ENCODE results near the gene SEMA6A.

Gene SEMA6A

DNA sequence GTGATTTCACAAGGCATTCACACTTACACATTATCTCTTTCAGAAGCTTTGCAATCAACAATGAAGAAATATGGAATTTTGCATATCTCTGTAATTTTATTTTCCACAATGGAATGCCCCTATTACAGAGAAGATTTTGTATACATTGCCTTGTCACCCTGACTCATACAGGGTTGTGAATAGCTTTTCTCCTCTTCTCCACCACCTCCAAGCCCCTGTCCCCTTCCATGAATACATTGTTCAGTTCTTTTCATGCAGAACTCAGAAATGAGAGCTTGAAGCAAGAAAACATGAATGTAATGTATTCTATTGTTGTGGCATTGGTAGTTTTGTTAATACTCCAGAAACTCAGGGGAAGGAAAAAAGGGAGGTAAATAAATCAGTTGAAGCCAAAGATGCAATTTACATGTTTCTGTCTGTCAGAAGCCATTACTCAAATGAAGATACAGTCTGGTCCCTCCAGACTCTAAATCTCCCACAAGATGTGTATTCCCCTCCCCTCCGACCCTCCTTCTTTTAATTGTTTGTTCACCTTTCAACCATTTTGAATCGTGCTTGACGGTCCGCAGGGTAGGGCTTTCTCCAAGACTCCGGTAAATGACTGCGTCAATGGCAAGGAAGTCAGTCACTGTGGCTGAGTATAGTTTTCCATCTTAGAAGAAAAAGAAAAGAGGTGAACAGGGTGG lies 86.1 kb downstream of the SEMA6A start:
- DNase-seq: peak; percentile 48

DNA sequence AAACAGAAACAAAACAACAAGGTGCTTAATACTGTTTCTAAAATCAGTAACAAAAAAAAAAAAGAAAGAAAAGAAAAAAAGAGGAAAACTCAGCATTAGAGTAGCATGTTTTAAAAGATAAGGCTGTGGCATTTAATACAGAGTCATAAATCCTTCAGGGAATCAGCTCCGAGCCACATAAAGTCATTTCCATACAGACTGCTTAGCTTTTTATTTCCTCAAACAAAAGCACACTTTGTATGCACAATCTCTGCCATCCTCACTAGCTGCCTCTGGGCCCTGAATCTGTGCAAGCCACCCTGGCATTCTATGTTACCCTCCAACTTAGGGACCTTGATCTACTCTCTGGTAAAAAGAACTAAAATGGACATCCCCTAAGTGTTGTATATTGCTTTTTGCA lies 87.6 kb downstream of the SEMA6A start:
- no peak for DNase-seq

DNA sequence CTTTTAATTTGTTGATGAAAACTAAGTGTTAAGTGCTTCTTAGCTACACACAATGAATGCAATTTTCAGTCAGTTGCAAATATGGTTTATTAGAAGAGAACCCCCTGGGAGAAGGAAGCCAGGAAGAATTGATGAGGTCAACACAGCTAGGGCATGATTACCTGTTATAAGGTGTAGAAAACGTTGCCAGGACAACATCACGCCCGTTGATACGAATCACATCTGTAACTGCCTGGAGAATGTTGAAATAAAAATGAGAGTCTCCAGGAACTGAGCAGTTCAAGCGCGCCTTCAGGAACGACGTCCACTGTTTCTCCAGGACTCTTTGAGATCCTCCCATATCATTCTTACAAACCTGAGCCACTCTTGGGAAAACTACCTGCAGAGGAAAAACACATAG lies 88.0 kb downstream of the SEMA6A start:
- DNase-seq: no peak

DNA sequence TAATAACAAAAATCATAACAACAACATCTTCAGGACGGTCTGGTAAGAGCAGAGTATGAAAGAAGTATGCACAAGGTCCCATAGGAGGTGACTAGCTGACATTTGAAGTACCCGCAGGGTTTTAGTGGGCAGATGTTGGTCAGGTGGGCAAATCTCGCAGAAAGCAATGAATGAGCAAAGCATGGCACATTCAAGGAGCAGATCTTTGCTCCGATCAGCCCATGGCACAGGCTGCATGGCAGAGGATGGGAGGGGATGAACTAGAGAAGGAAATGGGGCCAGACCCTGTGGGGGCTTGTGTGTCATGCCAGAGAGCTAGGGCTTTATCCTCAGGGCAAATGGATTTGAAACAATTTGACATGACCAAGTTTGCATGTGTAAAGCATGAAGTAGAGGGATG lies 90.0 kb downstream of the SEMA6A start:
- DNase-seq: no peak

DNA sequence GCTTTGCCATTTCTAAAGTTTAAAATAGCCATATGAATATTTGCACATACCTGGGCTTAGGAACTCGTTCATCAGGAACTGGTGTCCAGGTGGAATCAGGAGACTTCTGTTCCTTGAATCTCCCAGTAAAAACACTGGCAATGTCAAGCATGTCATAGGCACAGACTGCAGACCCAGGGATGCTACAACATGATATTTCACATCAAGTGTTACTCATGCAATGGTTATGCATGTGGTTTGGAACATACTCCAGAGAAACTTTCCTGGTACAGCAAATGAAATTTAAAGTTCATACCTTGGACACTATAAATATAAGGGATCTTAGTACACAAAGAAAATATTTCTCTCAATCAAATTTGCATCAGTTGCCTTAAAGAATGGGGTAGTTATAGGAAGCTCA lies 92.2 kb downstream of the SEMA6A start:
- peak; percentile 79 for DNase-seq

DNA sequence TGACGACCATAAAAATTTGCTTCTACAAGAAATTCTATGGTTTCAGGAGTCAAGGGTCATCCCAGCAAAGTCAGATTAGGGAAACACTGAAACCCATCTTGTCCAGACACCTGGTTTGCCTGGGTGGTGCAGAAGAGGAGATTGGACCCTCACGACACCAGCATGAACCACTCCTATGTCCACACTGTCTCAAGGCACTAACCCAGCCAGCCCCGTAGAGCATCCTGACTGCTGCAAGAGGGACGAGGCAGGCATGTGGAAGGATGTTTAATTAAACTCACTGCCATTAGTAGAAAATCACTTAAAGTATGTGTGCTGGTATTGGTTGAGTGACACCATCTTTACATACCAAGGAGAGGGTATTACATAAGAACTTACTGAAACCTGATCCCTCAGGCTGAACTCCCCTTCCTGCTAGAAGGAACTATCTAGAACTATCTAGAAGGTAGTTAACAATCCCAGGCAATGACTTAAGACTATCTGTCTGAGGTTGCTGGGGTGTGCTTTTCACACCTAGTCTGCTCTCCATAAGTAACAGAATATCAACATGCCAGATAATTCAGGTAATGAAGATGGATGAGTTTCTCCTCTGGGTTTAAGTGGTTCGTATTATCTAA lies 93.6 kb downstream of the SEMA6A start:
- peak; percentile 32 for DNase-seq

DNA sequence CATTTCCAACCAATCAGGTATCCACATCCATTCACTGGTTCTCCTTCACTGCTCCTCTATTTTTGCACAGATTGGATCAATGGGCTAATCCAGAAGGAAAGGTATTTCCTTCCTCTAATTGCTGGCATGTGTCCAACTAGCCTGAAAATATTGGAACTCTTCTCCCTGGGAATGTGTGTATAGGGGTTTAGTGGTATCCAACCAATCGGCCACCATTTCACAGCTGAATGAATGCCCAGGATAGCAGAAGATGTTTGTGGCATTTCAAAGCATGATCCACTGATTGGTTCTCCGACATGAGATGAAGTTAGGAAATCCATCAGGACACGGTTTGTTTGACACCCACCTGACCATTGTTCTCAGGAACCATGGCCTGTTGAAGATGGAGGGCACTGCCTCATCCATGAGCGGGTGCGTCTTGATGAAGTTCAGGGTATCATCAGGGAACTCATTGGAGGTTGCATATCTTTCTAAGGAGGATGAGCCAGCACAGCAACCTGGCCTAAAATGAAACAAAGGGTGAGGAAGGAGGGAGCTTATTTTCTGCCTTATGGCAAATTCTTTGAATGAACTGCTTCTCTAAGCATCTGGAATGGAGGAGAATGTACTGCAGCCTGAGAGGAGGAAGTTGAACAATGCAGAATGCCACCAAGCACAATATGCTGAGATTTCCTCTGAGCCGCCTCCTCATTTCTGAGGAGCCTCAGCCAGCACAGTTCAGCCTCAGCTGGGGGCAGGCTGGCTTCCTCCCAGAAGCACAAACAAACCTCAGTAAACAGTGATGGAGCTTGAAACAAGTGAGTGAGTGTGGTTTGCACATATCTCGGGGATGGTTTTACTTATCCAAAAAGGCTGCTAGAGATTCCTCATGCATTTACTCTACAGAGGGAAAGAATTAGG lies 94.6 kb downstream of the SEMA6A start:
- DNase-seq: peak; percentile 31

DNA sequence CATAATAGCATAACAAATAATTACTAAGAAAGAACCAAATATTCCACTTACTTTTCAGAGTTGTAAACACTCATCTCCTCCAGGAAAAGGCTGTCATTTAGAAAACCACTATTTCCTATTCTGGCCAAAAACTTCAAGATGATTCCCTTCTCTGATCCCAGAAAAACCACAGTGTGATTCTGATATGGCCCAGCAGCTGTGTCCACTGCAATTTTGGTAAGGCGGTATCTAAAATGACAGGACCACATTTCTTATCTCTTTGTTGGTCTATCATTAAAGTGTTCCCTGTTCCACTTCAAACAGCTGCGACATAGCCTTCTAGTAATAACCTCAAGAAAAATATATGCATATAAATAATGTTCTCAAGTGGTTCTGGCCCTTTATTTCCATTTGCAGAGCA lies 96.1 kb downstream of the SEMA6A start:
- DNase-seq: no peak

DNA sequence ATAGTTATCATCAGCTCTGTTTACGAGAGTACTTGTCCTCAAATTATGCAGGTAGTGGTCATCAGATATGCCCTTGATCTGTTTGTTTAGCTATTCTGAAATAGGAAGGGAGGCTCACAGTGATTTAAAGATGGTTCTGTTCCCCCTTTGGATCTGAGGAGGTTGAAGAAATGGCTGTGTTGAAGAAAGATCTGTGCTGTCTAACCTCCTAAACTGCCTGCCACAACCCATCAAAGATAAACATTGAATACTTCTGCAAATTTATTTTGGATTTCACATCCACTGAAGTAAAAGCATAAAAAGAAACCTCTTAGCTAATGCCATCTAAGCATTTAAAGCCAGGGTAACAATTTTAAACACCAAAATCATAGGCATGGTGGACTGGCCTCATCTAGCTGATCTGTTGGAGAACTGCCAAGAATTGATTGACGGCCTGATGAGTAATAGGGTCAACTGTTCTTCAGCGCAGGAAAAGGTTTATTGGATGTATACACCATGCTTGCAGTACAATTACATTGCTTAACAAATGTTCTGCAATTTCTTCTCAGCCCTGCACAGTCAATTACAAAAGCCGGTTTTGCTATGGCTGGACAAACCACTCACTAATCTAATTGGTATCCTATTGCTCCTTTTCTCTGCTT lies 97.6 kb downstream of the SEMA6A start:
- no peak for DNase-seq

DNA sequence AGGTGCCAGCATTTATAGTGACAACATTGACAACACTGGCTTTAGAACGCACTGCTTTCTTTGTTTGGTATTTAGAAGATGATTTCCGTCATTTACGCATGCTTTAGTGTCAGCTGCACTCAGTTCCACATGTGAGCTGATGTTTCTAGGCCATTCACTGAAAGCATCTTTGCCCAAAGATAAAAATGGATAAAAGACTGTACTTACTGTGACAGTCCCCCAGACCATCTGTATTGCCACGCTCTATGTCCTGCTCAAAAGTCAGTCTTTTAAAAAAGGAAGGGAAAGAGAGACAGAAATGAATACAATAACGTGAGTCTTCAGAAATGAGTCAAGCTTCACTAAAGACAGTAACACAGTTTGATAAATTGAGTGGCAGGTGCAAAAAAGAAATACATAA lies 99.3 kb downstream of the SEMA6A start:
- DNase-seq: no peak

DNA sequence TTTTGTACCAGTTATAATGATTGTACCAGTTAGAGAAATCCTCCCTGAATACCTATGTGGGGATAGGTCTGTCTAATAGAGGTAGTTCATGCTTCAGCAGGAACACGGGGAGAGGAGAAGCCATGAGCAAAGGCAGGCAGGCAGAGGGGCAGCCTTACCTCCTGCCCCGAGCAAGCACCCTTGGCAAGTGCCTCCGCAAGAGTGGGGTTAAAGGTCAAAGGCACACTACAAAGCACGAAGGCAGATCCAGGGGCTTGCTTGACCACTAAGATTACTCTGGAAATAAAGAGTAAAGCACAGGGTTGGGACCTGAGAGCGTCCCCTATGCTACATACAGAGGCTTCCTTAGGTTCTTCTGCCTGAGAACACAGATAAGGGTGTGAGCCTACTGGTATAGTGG lies 100.9 kb downstream of the SEMA6A start:
- no peak for DNase-seq

DNA sequence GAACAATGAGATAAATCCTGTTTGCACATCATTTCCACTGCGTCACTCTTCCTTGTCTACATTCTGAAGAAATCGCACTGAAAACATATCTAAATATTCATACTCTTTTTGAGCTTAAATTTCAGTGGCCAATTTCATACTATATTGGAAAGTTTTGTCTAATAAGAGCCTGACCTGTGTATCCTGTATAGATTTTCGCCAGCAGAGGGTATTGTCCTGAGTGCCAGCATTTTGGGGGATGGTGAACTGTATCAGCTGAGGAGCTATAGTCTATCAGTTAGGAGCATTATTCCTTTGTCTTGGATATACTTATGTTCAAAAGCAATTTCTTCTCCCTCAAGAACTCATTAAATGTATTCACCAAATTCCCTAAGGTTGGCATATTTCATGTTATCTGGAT lies 102.3 kb downstream of the SEMA6A start:
- no peak for DNase-seq

DNA sequence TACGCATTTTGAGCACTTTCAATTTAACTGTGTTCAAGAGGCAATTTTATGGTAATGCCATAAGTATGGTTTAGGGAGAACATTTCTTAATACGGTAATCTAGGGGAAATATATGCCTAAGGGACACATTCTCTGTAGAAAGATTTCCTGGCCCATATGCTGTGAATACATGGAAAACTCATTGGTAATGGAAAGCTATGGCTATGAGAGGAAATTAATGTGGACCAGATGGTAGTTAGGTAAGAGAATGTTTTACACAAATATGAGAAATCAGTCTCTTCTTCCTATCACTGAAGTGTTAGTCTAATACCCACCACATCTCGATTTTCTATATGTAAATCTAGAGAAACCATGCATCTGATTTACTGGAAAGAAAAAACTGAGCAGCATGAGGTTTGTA lies 105.0 kb downstream of the SEMA6A start:
- no peak for DNase-seq

DNA sequence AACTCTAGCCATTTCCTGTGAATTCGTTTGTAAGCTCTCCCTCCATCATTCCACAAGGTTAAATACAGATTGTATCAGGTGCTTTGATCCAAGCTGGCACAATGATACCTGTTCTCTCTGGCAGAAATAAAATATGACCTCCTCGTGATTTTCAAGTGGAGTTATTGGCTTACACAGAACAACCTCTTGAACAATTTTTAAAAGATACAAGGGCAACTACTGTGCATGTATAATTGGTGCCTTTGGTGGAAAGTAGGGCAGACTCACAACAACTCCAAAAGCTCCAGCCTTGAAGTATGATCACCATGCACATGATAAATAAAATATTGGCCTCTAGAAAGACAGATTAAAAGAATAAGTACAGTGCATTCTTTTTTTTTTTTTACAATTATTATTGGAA lies 106.0 kb downstream of the SEMA6A start:
- no peak for DNase-seq

DNA sequence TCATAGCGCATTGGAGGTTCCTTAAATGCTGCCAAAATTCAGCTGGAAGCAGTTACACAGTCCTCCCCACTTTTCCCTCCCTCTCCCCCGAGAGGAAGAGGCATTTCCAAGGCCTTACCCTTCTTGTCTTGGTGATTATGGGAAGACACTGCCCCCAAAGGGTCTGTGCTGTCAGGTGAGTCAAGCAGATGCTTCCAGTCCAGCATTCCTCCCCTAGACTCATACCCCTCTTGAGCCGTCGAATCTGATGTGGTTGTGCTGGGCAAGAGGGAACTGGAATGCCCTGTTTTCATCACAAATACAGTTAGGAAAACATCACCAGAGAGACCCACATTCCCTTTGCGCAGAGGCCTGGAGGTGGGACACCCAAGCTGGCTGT lies 107.2 kb downstream of the SEMA6A start:
- no peak for DNase-seq

DNA sequence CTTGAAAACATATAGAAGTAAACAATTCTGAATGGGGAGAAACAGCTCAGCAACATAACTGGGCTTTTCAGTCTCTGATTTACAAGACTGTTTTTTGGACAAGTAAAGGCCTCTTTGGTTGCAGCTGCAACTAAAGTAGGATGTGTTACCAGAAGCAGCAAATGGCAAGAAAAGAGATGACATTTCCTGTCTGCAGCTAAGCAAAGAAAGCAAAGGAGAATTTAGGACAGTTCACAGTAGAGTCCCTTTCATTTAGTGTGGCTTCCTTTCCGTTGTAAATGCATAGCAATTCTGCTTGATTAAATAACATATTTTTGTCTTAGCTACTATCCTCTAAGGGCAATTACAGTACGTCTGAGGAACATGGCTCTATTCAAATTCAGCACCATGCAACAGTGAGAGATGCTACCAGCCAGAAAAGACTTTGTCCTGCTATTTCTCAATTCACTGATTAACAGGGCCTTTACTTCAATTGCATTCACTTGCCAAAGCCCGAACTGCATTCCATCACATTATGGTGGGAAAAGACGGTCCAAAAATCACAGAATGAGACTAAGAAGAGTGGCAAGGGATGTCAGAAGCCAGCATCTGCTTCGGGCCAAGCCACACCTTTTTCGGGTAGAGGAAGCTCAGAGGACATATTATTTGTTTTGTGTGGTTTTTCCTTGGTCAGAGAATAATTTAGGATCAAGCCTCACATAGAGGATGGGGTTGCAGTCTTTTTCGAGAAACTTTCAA lies 107.7 kb downstream of the SEMA6A start:
- no peak for DNase-seq

DNA sequence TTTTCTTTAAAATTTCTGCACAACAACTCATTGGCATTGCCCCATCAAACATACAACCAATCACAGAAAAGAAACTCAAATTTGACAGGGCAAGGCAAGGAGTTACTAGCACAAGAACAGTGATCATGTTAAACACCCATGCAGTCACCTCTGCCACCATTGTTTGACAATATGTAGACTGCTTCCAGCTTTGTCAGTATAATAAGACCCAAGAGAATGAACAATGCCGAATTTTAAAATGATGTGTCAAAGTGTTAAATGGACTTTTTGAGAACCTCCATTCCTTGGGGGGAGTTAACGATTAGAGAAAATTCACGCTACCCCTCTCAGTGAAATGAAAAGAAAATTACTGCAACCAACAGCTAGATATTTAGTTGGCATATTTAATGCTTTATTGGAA lies 109.2 kb downstream of the SEMA6A start:
- DNase-seq: no peak

DNA sequence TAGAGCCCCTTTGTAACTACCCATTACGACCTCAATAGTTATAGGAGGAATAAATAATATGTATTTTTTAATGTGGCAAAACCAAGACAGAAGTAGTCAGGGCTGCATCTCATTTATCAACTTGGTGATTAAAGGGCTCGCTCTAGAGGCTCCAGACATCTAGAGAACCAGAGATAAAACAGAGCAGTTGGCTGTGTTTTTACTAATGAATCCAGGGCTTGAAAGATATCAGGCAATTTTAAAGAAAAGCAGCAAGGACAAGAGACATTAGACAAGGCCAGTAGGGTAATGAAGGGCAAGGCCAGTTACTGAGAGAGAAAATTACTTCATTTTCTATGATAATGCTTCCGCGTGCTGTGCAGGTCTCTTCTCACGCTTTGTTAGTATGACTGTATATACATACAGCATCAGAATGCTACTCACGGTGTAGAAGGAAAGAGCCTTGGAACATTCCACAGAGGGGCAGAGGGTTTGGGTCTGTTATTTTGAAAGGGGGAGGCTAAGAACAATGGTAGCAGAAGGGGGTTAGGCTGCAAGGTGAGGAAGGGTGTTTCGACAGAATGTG lies 110.4 kb downstream of the SEMA6A start:
- no peak for DNase-seq

DNA sequence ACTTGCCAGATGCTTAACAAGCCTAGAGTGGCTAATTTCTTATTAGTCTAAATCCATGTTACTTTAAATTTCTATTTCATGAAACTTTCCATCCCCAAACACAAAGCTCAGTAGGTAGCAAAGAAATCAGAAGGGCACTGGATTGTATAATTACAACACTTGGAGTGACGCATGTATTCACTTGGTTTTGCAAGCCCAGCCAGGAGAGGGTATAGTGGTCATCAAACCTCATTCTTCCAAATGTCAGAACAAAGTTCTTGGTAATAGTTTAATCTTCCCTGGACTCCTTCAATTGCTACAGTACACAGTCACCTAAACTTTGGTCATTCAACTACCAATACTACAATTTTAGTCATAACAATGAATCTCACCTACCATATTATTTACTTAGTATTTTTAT lies 112.1 kb downstream of the SEMA6A start:
- DNase-seq: no peak

DNA sequence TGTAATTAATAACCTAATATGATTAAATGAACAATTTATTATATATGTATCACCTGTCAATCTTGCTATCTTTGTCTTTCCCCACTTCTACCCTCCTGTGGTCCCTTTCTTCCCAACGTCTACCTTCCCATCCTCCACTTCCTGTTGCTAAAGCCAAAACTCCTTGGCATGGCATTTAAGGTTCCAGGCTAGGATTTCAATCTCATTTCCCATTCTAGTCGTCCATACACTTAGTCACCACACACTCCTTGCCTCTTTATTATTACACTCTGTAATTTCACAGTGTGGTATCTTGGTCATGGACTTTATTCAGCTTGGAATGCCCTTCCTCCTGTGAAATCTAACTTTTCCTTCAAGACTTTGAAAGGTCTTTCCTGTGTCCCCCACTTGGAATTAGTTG lies 115.3 kb downstream of the SEMA6A start:
- DNase-seq: no peak

DNA sequence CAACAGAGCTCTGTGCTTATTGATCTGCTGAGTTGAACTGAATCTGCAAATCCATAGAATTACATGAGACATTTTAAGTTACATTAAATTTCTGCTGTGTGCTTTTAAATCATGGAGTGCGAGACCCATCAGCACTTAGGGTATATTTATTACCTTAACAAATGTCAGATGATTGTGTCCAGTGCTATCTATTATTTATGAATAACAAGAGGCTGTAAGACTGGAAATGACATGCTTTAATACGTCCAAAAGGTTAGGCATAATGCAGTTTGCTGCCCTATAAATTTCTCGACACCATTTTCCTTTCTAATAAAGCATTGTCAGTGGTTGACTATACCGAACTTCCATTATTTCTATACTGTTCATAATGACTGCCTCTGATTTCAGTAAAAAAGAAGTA lies 117.6 kb downstream of the SEMA6A start:
- no peak for DNase-seq

DNA sequence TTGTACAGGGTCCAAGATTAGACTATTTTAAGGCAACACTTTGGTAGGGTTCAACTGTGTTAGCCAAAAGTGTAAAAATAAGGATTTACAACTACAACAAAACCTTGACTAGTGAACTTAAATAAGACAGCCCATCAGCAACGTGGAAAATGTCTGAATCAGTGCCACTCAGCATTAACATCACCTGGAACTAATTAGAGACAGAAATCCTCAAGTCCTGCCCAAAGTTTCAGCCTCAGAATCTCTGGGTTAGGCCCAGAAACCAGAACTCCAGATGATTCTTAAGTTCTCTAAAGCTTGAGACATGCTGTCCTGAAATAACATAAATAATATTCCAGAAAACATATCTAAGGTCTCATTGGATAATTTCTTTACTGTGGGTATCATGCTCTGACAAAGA lies 118.6 kb downstream of the SEMA6A start:
- DNase-seq: no peak

DNA sequence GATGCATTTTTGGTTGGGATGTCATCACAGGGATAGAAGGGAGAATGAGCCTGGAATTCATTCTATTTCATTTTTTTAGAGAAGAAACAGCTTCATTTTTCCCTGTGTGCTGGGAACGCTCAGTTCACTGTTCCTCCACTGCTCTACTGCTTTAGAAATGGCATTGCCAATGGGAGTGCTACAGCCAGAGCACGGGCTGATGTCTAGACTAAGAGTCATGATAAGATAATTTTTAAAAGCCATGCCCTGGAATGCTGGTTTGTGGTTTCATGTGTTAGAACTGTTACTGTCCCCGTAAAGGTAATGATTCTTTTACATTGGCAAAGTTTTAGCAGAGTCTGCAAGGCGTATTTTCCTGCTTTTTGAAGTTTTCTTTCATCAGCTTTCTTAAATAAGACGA lies 119.6 kb downstream of the SEMA6A start:
- peak; percentile 66 for DNase-seq

All from fibroblast of skin of right biceps (primary cell).